RWPE1 (cell line): ENCODE data around the gene FAAP20.

Source experiments
- CTCF ChIA-PET: fragments of 350-600 bp; sonication (Branson Sonifier 250); formaldehyde crosslinking; extraction: SDS; loops from one replicate; lab custom pipeline; 2021; lab: Yijun Ruan, JAX
- POLR2A ChIA-PET: fragments of 400-600 bp; formaldehyde crosslinking; extraction: SDS; loops from one replicate; lab custom pipeline; 2020; ENCODE audit warnings: antibody characterized with exemption; ENCODE audit not compliant: low non-redundant PET; lab: Yijun Ruan, JAX
- DNase-seq: peaks from one replicate; pipeline ENCODE4 v3.0.0; 2012; ENCODE audit warnings: low spot score
- H3K27ac ChIP-seq: fragments of 450-650 bp; 2 replicates; pipeline ENCODE4 v1.5.1; 2017
- CTCF ChIP-seq: fragments of 450-650 bp; conservative IDR thresholded peaks from 2 replicates; pipeline ENCODE4 v1.5.1; 2017; ENCODE audit warnings: low read depth, mild to moderate bottlenecking

FAAP20 gene

GRCh38 chr1:2166695-2167094, 27.9 kb downstream of the FAAP20 start:
- TF ChIP-seq CTCF = no peak
- DNase-seq = no peak
- POLR2A ChIA-PET = no interaction called here
- CTCF ChIA-PET = no interaction called here
- H3K27ac ChIP-seq = no peak overlapping the region

GRCh38 chr1:2166254-2166653, 28.3 kb downstream of the FAAP20 start:
- CTCF ChIA-PET = interaction anchor here (3.4 kb wide), 1 partner anchor 8 kb away, joined by 29 read pairs; no protein-coding TSS in a partner anchor
- no peak overlapping the region for H3K27ac ChIP-seq
- no peak for TF ChIP-seq CTCF
- DNase-seq = no peak
- POLR2A ChIA-PET = no interaction called here

GRCh38 chr1:2165646-2166045, 28.9 kb downstream of the FAAP20 start:
- no peak overlapping the region for H3K27ac ChIP-seq
- CTCF ChIA-PET = interaction anchor here (3.4 kb wide), 1 partner anchor 8 kb away, joined by 29 read pairs; no protein-coding TSS in a partner anchor
- no peak for DNase-seq
- no peak for TF ChIP-seq CTCF
- POLR2A ChIA-PET = no interaction called here

GRCh38 chr1:2163205-2163604, 31.4 kb downstream of the FAAP20 start:
- ChIA-PET CTCF (interaction anchor here (2.2 to 3.4 kb wide), 2 partner anchors 11 to 23 kb away, joined by 6 to 29 read pairs; no protein-coding TSS in a partner anchor), POLR2A (no interaction called here)
- H3K27ac ChIP-seq = no peak overlapping the region
- DNase-seq = no peak
- TF ChIP-seq CTCF = no peak

GRCh38 chr1:2160451-2161300, 33.9 kb downstream of the FAAP20 start:
- TF ChIP-seq CTCF = no peak
- DNase-seq = no peak
- CTCF ChIA-PET = interaction anchor here (1.2 kb wide), 1 partner anchor 14 kb away, joined by 5 read pairs; no protein-coding TSS in a partner anchor
- POLR2A ChIA-PET = no interaction called here
- H3K27ac ChIP-seq = no peak overlapping the region

- no peak for DNase-seq
- TF ChIP-seq CTCF = no peak
- POLR2A ChIA-PET = no interaction called here
- H3K27ac ChIP-seq = no peak overlapping the region
- CTCF ChIA-PET = interaction anchor here (0.6 to 3.3 kb wide), 3 partner anchors 15 to 97 kb away, joined by 5 to 20 read pairs (median 5); no protein-coding TSS in a partner anchor
These were observed 35.4 kb downstream of the FAAP20 start for GRCh38 chr1:2159124-2159523.
